Uterus (tissue), 4 donors: ENCODE results near the gene C1orf87. TPM values are rescaled to one million over a fixed set of nuclear protein-coding genes. Genes with fewer than 3 reads are reported as not detected.

Source experiments
- DNase-seq, 2 donors: peaks; one replicate each; pipeline ENCODE4 v3.0.0-alpha.2; 2019 to 2020
- H3K27ac ChIP-seq, 2 donors: fragments of 200-600 bp; sonication (generic); 1 replicate in 1 of 2; 2 replicates in 1 of 2; pipeline ENCODE4 v1.5.1; 2016 to 2018
- H3K27me3 ChIP-seq, 2 donors: fragments of 200-600 bp; sonication (generic); one replicate each; pipeline ENCODE4 v1.5.1; 2018 to 2019; ENCODE audit warnings: control low read depth in 1 of 2
- H3K36me3 ChIP-seq, 2 donors: fragments of 200-600 bp; sonication (generic); one replicate each; pipeline ENCODE4 v1.5.1; 2019; ENCODE audit warnings: control low read depth in 1 of 2
- H3K4me1 ChIP-seq, 2 donors: fragments of 200-600 bp; sonication (generic); one replicate each; pipeline ENCODE4 v1.5.1; 2018 to 2019; ENCODE audit warnings: control low read depth in 1 of 2
- H3K4me3 ChIP-seq, 2 donors: fragments of 200-600 bp; sonication (generic); 1 replicate in 1 of 2; 2 replicates in 1 of 2; pipeline ENCODE4 v1.5.1; 2018 to 2019; ENCODE audit warnings: mild to moderate bottlenecking in 1 of 2
- H3K9me3 ChIP-seq, 2 donors: fragments of 200-600 bp; sonication (generic); one replicate each; pipeline ENCODE4 v1.5.1; 2019; ENCODE audit warnings: control low read depth in 1 of 2
- POLR2A ChIP-seq, 2 donors: fragments of 450-650 bp; IDR thresholded peaks; one replicate each; pipeline ENCODE4 v1.6.1; 2016; ENCODE audit warnings: antibody characterized with exemption in 2 of 2, mild to moderate bottlenecking in 1 of 2, moderate library complexity in 1 of 2
- intact Hi-C: fragments of 100-400 bp; cut with DNase I; formaldehyde crosslinking; loops from one replicate; pipeline ENCODE4 v1.15.1; 2023; ENCODE audit warnings: low total_unique reads
- total RNA-seq, 4 donors: library from RNA; depleted of rRNA in 3 of 4; stranded (reverse); fragments of >200 nt in 3 of 4; gene quantifications; one replicate each; pipeline versions ENCODE4 v1.1.0 to v1.2.4, GENCODE V29; 2014 to 2023
- TF ChIP-seq, protein P1 (sequence below), 4 experiments: fragments of 200-600 bp in 2 of 4; fragments of 450-650 bp in 2 of 4; sonication (generic) in 2 of 4; IDR thresholded peaks; one replicate each; pipeline ENCODE4 v1.5.1; 2016 to 2019; ENCODE audit warnings: antibody characterized with exemption in 4 of 4, mild to moderate bottlenecking in 2 of 4, moderate library complexity in 1 of 4
- donor health status: DM: yes; HTN: yes; CAD: no.

C1orf87 gene
- total RNA-seq, 4 donors from 2014 or later, result 0.18 to 1.9 TPM; not detected in 2

DNA sequence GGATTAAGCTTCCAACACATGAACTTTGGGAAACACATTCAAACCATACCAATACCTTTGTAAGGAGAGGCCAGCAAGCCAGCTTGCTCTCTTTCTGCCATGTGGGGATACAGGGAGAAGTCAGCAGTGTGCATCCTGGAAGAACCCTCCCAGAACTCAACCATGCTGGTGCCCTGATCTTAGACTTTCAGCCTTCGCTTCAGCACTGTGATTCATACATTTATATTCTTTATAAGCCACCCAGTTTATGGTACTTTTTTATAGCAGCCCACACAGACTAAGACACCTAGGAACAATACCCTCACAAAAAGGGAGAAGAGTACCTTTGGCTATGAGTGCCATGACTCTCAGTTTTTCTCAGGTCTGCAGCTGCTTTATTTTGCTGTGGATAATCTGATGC, 35.9 kb downstream of the C1orf87 start:
- Histone ChIP-seq H3K36me3 (no peaks in the 10 kb centered on the region), H3K27me3 (no peaks in the 10 kb centered on the region), H3K4me3 (no peak overlapping the region), H3K9me3 (no peaks in the 10 kb centered on the region), H3K27ac (no peak overlapping the region), H3K4me1 (no peaks in the 10 kb centered on the region)
- intact Hi-C loops, result no loop called here
- DNase-seq, result no peak
- TF ChIP-seq, protein P1, sequence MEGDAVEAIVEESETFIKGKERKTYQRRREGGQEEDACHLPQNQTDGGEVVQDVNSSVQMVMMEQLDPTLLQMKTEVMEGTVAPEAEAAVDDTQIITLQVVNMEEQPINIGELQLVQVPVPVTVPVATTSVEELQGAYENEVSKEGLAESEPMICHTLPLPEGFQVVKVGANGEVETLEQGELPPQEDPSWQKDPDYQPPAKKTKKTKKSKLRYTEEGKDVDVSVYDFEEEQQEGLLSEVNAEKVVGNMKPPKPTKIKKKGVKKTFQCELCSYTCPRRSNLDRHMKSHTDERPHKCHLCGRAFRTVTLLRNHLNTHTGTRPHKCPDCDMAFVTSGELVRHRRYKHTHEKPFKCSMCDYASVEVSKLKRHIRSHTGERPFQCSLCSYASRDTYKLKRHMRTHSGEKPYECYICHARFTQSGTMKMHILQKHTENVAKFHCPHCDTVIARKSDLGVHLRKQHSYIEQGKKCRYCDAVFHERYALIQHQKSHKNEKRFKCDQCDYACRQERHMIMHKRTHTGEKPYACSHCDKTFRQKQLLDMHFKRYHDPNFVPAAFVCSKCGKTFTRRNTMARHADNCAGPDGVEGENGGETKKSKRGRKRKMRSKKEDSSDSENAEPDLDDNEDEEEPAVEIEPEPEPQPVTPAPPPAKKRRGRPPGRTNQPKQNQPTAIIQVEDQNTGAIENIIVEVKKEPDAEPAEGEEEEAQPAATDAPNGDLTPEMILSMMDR (IDR thresholded peaks at IDR 0.05), result no peak
- no peak for TF ChIP-seq POLR2A (IDR thresholded peaks at IDR 0.05)

DNA sequence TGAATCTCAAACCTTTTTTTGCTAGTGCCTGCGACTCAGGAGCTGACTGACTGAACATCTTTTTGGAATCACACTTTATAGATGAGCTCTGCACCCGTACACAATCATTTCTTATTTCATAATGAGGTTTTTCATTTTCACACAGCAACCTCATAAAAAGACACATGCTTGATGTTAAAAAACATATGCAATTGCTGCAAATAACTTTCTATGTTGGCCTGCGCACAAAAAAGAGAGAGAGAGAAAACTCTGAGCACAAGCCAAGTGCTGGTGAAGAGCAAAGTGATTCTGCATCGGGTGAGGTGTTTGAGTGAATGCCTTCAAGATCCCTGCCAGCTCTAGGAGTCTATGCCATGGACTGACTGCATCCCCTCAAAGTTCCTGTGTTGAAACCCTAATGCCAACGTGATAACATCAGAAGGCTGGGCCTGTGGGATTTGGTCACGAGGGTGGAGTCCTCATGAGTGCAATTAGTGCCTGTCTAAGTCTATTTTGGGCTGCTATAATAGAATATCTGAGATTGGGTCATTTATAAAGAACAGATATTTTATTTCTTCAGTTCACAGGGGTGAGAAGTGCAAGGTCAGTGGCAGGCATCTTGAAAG, 36.6 kb downstream of the C1orf87 start:
- Histone ChIP-seq H3K4me3 (no peak overlapping the region), H3K4me1 (no peaks in the 10 kb centered on the region), H3K27me3 (no peaks in the 10 kb centered on the region), H3K36me3 (no peaks in the 10 kb centered on the region), H3K27ac (no peak overlapping the region), H3K9me3 (no peaks in the 10 kb centered on the region)
- DNase-seq, result no peak
- intact Hi-C loops, result no loop called here
- no peak for TF ChIP-seq POLR2A (IDR thresholded peaks at IDR 0.05)
- TF ChIP-seq, protein P1 (IDR thresholded peaks at IDR 0.05), result no peak

DNA sequence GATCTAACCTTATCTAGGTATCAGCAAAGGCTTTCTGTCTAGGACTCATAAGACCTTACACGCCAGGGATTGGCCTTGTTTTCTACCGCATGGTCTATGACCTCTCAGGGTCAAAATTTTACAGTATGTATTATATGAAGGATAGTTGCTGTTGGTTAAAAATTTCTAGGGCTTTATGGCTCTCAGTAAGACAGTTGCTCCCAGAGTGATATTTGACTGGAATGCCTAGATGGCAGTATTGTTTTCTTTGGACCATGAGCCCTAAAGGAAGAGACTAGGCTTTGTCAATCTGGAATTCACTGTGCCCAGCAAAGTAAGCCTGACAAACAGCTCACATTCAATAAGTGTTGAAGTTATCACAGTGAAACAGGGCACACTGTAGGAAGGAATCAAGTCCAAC, 37.6 kb downstream of the C1orf87 start:
- Histone ChIP-seq H3K36me3 (no peaks in the 10 kb centered on the region), H3K9me3 (no peaks in the 10 kb centered on the region), H3K27ac (no peak overlapping the region), H3K4me3 (no peak overlapping the region), H3K4me1 (no peaks in the 10 kb centered on the region), H3K27me3 (no peaks in the 10 kb centered on the region)
- DNase-seq, result no peak
- no peak for TF ChIP-seq POLR2A (IDR thresholded peaks at IDR 0.05)
- TF ChIP-seq, protein P1 (IDR thresholded peaks at IDR 0.05), result no peak
- intact Hi-C loops, result no loop called here

DNA sequence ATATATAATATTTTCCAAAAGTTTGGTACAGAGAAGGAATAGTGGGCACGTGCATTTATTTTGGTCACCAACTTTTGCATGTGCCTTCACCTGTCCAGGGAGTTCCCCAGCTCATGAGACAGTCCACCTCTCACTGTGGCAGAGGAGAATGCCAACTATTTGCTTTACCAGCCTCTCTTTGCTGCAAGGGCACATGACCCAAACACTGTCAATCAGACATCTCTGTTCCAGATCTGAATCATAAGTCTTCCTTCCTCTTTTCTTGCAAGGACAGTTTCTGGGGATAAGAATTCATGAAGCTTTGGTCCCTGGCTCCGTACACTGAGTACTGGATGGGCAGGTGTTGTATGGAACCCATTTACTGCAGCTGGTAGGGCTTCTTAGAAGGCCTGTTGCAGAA, 38.6 kb downstream of the C1orf87 start:
- no peak for DNase-seq
- intact Hi-C loops, result no loop called here
- Histone ChIP-seq H3K4me3 (no peak overlapping the region), H3K36me3 (no peaks in the 10 kb centered on the region), H3K27ac (no peak overlapping the region), H3K4me1 (no peaks in the 10 kb centered on the region), H3K9me3 (no peaks in the 10 kb centered on the region), H3K27me3 (no peaks in the 10 kb centered on the region)
- TF ChIP-seq, protein P1 (IDR thresholded peaks at IDR 0.05), result no peak
- no peak for TF ChIP-seq POLR2A (IDR thresholded peaks at IDR 0.05)

DNA sequence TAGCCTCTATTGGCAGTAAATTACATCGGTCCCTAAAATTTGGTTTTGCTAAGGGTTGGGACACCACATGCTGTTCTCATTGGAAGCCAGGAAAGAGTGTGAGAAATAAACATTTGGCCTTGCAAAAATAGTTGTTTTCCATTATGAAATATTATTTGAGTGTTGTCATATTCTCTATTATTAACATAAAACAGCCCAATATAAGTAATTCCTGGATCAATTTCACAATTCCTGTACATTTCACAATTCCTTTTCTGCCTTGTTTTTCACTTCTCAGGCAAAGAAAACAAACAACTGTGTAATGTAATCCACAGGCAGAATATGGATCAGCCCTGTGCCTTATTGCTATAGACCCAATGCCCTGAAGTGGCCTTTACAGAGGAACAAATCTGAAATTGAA, 40.5 kb downstream of the C1orf87 start:
- H3K36me3 ChIP-seq, result no peaks in the 10 kb centered on the region
- intact Hi-C loops, result no loop called here
- no peaks in the 10 kb centered on the region for H3K4me1 ChIP-seq
- no peaks in the 10 kb centered on the region for H3K27me3 ChIP-seq
- no peaks in the 10 kb centered on the region for H3K9me3 ChIP-seq
- no peak overlapping the region for H3K4me3 ChIP-seq
- TF ChIP-seq, protein P1 (IDR thresholded peaks at IDR 0.05), result no peak
- no peak for TF ChIP-seq POLR2A (IDR thresholded peaks at IDR 0.05)
- no peak for DNase-seq
- no peak overlapping the region for H3K27ac ChIP-seq
